Upper lobe of left lung (tissue), 6 donors: ENCODE data around the gene FBLN7. TPM values are rescaled to one million over a fixed set of nuclear protein-coding genes. Genes with fewer than 3 reads are reported as not detected.

Experiments used
- ATAC-seq, 2 donors: fragments of 200-7000 bp; cut with Tn5 transposase; one replicate each; pipeline ENCODE4 v1.9.1; 2022; ENCODE audit warnings: mild to moderate bottlenecking in 2 of 2, moderate library complexity in 2 of 2; ENCODE audit not compliant: low FRiP score in 2 of 2
- DNase-seq, 2 donors: peaks; one replicate each; pipeline ENCODE4 v3.0.0-alpha.2; 2019 to 2020
- H3K27ac ChIP-seq, 4 donors: fragments of 200-600 bp; sonication (generic); one replicate each; pipeline ENCODE4 v1.5.1; 2016 to 2019
- H3K27me3 ChIP-seq, 4 donors: fragments of 200-600 bp; sonication (generic); one replicate each; pipeline ENCODE4 v1.5.1; 2017 to 2019
- H3K36me3 ChIP-seq, 4 donors: fragments of 200-600 bp; sonication (generic); one replicate each; pipeline ENCODE4 v1.5.1; 2016 to 2019
- H3K4me1 ChIP-seq, 4 donors: fragments of 200-600 bp; sonication (generic); one replicate each; pipeline ENCODE4 v1.5.1; 2018 to 2019
- H3K4me3 ChIP-seq, 4 donors: fragments of 200-600 bp; sonication (generic); one replicate each; pipeline ENCODE4 v1.5.1; 2017 to 2019; ENCODE audit warnings: mild to moderate bottlenecking in 2 of 4, moderate library complexity in 1 of 4
- H3K9me3 ChIP-seq, 4 donors: fragments of 200-600 bp; sonication (generic); one replicate each; pipeline ENCODE4 v1.5.1; 2018 to 2019
- CTCF ChIP-seq, 6 experiments: fragments of 450-650 bp in 4 of 6; fragments of 200-600 bp in 2 of 6; sonication (generic) in 2 of 6; IDR thresholded peaks; one replicate each; pipeline ENCODE4 v1.5.1; 2016 to 2019; ENCODE audit warnings: antibody characterized with exemption in 6 of 6
- EP300 ChIP-seq, 4 donors: sonication (generic); formaldehyde crosslinking; IDR thresholded peaks; one replicate each; pipeline ENCODE4 v1.5.1; 2017; ENCODE audit warnings: antibody characterized with exemption in 4 of 4, control low read depth in 2 of 4
- POLR2A ChIP-seq, 4 donors: fragments of 450-650 bp; IDR thresholded peaks; one replicate each; pipeline ENCODE4 v1.5.1; 2016 to 2017; ENCODE audit warnings: antibody characterized with exemption in 4 of 4, mild to moderate bottlenecking in 2 of 4
- POLR2AphosphoS5 ChIP-seq, 2 donors: sonication (generic); formaldehyde crosslinking; IDR thresholded peaks; one replicate each; pipeline ENCODE4 v1.5.1; 2017; ENCODE audit warnings: antibody characterized with exemption in 2 of 2
- WGBS, 2 donors: methylation state at CpG; one replicate each; pipeline ENCODE4 v1.1.5; 2017 to 2018; 5-methylcytosine and 5-hydroxymethylcytosine counted together
- total RNA-seq, 6 donors: library from RNA; depleted of rRNA in 4 of 6; stranded (reverse); fragments of >200 nt in 4 of 6; gene quantifications; one replicate each; pipeline versions ENCODE4 v1.1.0 to v1.2.1, GENCODE V29; 2016 to 2021
- donor health status: DM: no; HTN: no; CAD: no; lungs with moderate emphysema.
- donor health status: DM: no; HTN: yes; CAD: no; lungs with severe emphysema.

The FBLN7 gene
- total RNA-seq, 6 donors from 2014 or later, result 2.0 to 6.9 (median 4.0) TPM; not detected in 1

DNA sequence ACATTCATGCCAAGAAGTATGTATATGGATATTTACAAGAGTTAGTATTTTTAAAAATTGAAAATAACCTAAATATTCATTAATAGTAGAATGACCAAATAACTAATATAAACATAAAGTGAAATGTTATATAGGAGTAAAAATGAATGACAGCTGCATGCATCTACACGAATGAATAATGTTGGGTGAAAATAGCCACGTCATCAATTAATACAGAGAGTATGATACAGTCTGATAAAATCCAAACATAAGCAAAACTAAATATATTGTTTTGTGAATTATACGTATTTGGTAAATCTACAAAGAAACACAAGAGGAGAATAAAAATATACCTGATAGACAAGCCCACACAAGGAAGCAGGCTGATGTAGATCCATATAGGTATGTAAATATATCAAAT lies 92.2 kb downstream of the FBLN7 start:
- Histone ChIP-seq H3K9me3 (no peaks in the 10 kb centered on the region), H3K27ac (no peak overlapping the region), H3K27me3 (no peaks in the 10 kb centered on the region), H3K4me1 (no peaks in the 10 kb centered on the region), H3K4me3 (no peak overlapping the region), H3K36me3 (peaks cover 0 to 20% (median 0%) of the 10 kb centered on the region in 4 donors)
- 95 to 96% methylated on average over 3 of the region's 3 CpGs for WGBS, 2 donors
- ATAC-seq, result no peak
- TF ChIP-seq EP300 (IDR thresholded peaks at IDR 0.05) (no peak), CTCF (IDR thresholded peaks at IDR 0.05) (no peak), POLR2AphosphoS5 (IDR thresholded peaks at IDR 0.05) (no peak), POLR2A (IDR thresholded peaks at IDR 0.05) (no peak)
- no peak for DNase-seq

Other genes with a start within 250 kb of the FBLN7 start
- gene MERTK, start 239.8 kb upstream of the FBLN7 start, total RNA-seq, result 100 to 1,000 TPM in 1 of 6 donors, 10 to 100 TPM in 5; 15.5 to 141 (median 21.9) TPM
- 10 to 100 TPM; 20.1 to 45.9 (median 23.6) TPM for gene TMEM87B, start 83.1 kb upstream of the FBLN7 start, total RNA-seq
- 10 to 100 TPM in 3 of 6 donors, 1 to 10 TPM in 3; 4.3 to 92.2 (median 10.1) TPM for gene ZC3H8, start 116.7 kb downstream of the FBLN7 start, total RNA-seq
- gene ZC3H6, start 137.2 kb downstream of the FBLN7 start, total RNA-seq, result 10 to 100 TPM in 3 of 6 donors, 1 to 10 TPM in 3; 4.8 to 18.5 (median 11.7) TPM